Neuronal stem cell (in vitro differentiated cells): ENCODE data around the gene SORL1.

Experiments
- DNase-seq: peaks from one replicate; pipeline ENCODE4 v3.0.0-alpha.2; 2013; ENCODE audit warnings: low spot score
- H2AFZ ChIP-seq: one replicate; pipeline ENCODE4 v1.6.1; 2013; ENCODE audit warnings: mild to moderate bottlenecking, low read length, inconsistent platforms
- H2AK5ac ChIP-seq: 2 replicates; pipeline ENCODE4 v1.6.1; 2013; ENCODE audit warnings: low read depth, mild to moderate bottlenecking, inconsistent platforms, low read length, moderate library complexity, mixed read lengths
- H2BK120ac ChIP-seq: 2 replicates; pipeline ENCODE4 v1.6.1; 2013; ENCODE audit warnings: low read depth, mild to moderate bottlenecking, inconsistent platforms, low read length, moderate library complexity, mixed read lengths
- H2BK12ac ChIP-seq: one replicate; pipeline ENCODE4 v1.6.1; 2013; ENCODE audit warnings: low read length, inconsistent platforms
- H2BK15ac ChIP-seq: 2 replicates; pipeline ENCODE4 v1.6.1; 2013; ENCODE audit warnings: mild to moderate bottlenecking, low read length, inconsistent platforms, mixed read lengths
- H2BK5ac ChIP-seq: one replicate; pipeline ENCODE4 v1.6.1; 2013; ENCODE audit warnings: inconsistent platforms, mild to moderate bottlenecking, low read length, moderate library complexity
- H3K14ac ChIP-seq: one replicate; pipeline ENCODE4 v1.6.1; 2013; ENCODE audit warnings: low read length, inconsistent platforms
- H3K18ac ChIP-seq: 2 replicates; pipeline ENCODE4 v1.6.1; 2013; ENCODE audit warnings: low read length, inconsistent platforms
- H3K23ac ChIP-seq: 2 replicates; pipeline ENCODE4 v1.6.1; 2013; ENCODE audit warnings: low read depth, mild to moderate bottlenecking, mixed read lengths, low read length, inconsistent platforms; ENCODE audit not compliant: poor library complexity
- H3K27ac ChIP-seq: replicated peaks from 3 replicates; pipeline ENCODE4 v1.5.1; 2013; ENCODE audit warnings: low read length, inconsistent platforms
- H3K27me3 ChIP-seq, 3 experiments: 2 replicates each; pipeline ENCODE4 v1.6.1; 2013; ENCODE audit warnings: low read length in 3 of 3, mild to moderate bottlenecking in 2 of 3, inconsistent platforms in 1 of 3, low read depth in 1 of 3, mixed read lengths in 1 of 3, moderate library complexity in 1 of 3; ENCODE audit not compliant: control insufficient read depth in 3 of 3, insufficient read depth in 3 of 3
- H3K36me3 ChIP-seq, 2 donors: replicated peaks in 1 of 2; 2 replicates each; pipeline ENCODE4 v1.6.1; 2013; ENCODE audit warnings: low read length in 2 of 2; ENCODE audit not compliant: control insufficient read depth in 2 of 2, insufficient read depth in 2 of 2
- H3K4ac ChIP-seq: 2 replicates; pipeline ENCODE4 v1.6.1; 2013; ENCODE audit warnings: inconsistent platforms, mild to moderate bottlenecking, low read length, moderate library complexity
- H3K4me1 ChIP-seq, 2 donors: 1 replicate in 1 of 2; 2 replicates in 1 of 2; pipeline ENCODE4 v1.6.1; 2013; ENCODE audit warnings: low read length in 2 of 2, low read depth in 1 of 2; ENCODE audit not compliant: control insufficient read depth in 2 of 2, insufficient read depth in 1 of 2
- H3K4me2 ChIP-seq: one replicate; pipeline ENCODE4 v1.6.1; 2013; ENCODE audit warnings: mild to moderate bottlenecking, low read length, inconsistent platforms; ENCODE audit not compliant: insufficient read depth, poor library complexity, severe bottlenecking
- H3K4me3 ChIP-seq, 2 donors: 2 replicates each; pipeline ENCODE4 v1.5.1; 2013; ENCODE audit warnings: low read length in 2 of 2, mild to moderate bottlenecking in 2 of 2, inconsistent platforms in 1 of 2, moderate library complexity in 1 of 2
- H3K79me1 ChIP-seq: one replicate; pipeline ENCODE4 v1.6.1; 2013; ENCODE audit warnings: low read depth, mild to moderate bottlenecking, inconsistent platforms, low read length, moderate library complexity
- H3K9ac ChIP-seq: one replicate; pipeline ENCODE4 v1.6.1; 2013; ENCODE audit warnings: mild to moderate bottlenecking, low read depth, low read length, inconsistent platforms; ENCODE audit not compliant: poor library complexity
- H3K9me3 ChIP-seq, 2 donors: replicated peaks in 1 of 2; 2 replicates each; pipeline versions ENCODE3 to v1.6.1; 2013; ENCODE audit warnings: low read length in 2 of 2, mild to moderate bottlenecking in 2 of 2, inconsistent platforms in 1 of 2, low read depth in 1 of 2, mixed read lengths in 1 of 2, moderate library complexity in 1 of 2; ENCODE audit not compliant: control insufficient read depth in 2 of 2, insufficient read depth in 1 of 2
- H4K8ac ChIP-seq: one replicate; pipeline ENCODE4 v1.6.1; 2013; ENCODE audit warnings: low read depth, mild to moderate bottlenecking, inconsistent platforms, low read length, moderate library complexity
- H4K91ac ChIP-seq: one replicate; pipeline ENCODE4 v1.6.1; 2013; ENCODE audit warnings: low read length, low read depth, mild to moderate bottlenecking, inconsistent platforms; ENCODE audit not compliant: poor library complexity
- WGBS, 2 donors: extraction: QIAGEN DNeasy Blood & Tissue Kit; methylation state at CpG; one replicate each; pipeline ENCODE4 v1.1.7; 2013; ENCODE audit warnings: missing lambda C conversion rate in 2 of 2, mixed read lengths in 1 of 2; ENCODE audit not compliant: insufficient read length in 2 of 2, insufficient replicate concordance in 1 of 2; ENCODE audit errors: extremely low coverage in 2 of 2; 5-methylcytosine and 5-hydroxymethylcytosine counted together

The SORL1 gene

GRCh38 chr11:121571506-121571905 lies 119.4 kb downstream of the SORL1 start:
- Histone ChIP-seq H2BK120ac (no peak overlapping the region), H4K91ac (no peak overlapping the region), H2BK15ac (no peak overlapping the region), H2BK12ac (no peak overlapping the region), H2AFZ (no peak overlapping the region), H3K79me1 (no peaks in the 10 kb centered on the region), H3K4ac (no peak overlapping the region), H3K4me1 (peaks cover 9 to 24% of the 10 kb centered on the region in 2 donors), H3K27me3 (no peaks in the 10 kb centered on the region), H3K9me3 (peaks cover 0 to 13% of the 10 kb centered on the region in 2 donors), H3K4me3 (no peak overlapping the region), H3K14ac (no peak overlapping the region), H3K18ac (no peak overlapping the region), H3K23ac (no peak overlapping the region), H2AK5ac (no peak overlapping the region), H4K8ac (no peak overlapping the region), H3K36me3 (peaks cover 4 to 47% of the 10 kb centered on the region in 2 donors), H3K27ac (no peak overlapping the region), H3K9ac (no peak overlapping the region), H2BK5ac (no peak overlapping the region), H3K4me2 (no peak overlapping the region)
- WGBS, 2 donors = no CpG with 5 or more reads among the region's 4 CpGs
- DNase-seq = no peak

GRCh38 chr11:121572571-121573059 lies 120.5 kb downstream of the SORL1 start:
- Histone ChIP-seq H3K27me3 (no peaks in the 10 kb centered on the region), H3K4me2 (no peak overlapping the region), H4K8ac (no peak overlapping the region), H3K14ac (no peak overlapping the region), H3K27ac (no peak overlapping the region), H2BK120ac (no peak overlapping the region), H3K9ac (no peak overlapping the region), H2AFZ (no peak overlapping the region), H4K91ac (no peak overlapping the region), H3K18ac (no peak overlapping the region), H2BK12ac (no peak overlapping the region), H2BK5ac (no peak overlapping the region), H3K23ac (no peak overlapping the region), H3K9me3 (peaks cover 0 to 24% of the 10 kb centered on the region in 2 donors), H3K36me3 (peaks cover 7 to 47% of the 10 kb centered on the region in 2 donors), H3K79me1 (no peaks in the 10 kb centered on the region), H2BK15ac (no peak overlapping the region), H3K4ac (no peak overlapping the region), H3K4me3 (no peak overlapping the region), H3K4me1 (peaks cover 10 to 30% of the 10 kb centered on the region in 2 donors), H2AK5ac (no peak overlapping the region)
- no CpG with 5 or more reads among the region's 11 CpGs for WGBS, 2 donors
- no peak for DNase-seq

GRCh38 chr11:121574801-121575200 lies 122.7 kb downstream of the SORL1 start:
- no peak overlapping the region for H2AFZ ChIP-seq
- H2AK5ac ChIP-seq = no peak overlapping the region
- H3K4ac ChIP-seq = no peak overlapping the region
- peaks cover 7 to 56% of the 10 kb centered on the region in 2 donors for H3K36me3 ChIP-seq
- no peak overlapping the region for H3K4me3 ChIP-seq
- peaks cover 24 to 32% of the 10 kb centered on the region in 2 donors for H3K4me1 ChIP-seq
- H3K79me1 ChIP-seq = no peaks in the 10 kb centered on the region
- H3K18ac ChIP-seq = no peak overlapping the region
- no peak overlapping the region for H2BK5ac ChIP-seq
- no peak overlapping the region for H3K14ac ChIP-seq
- no peak overlapping the region for H2BK12ac ChIP-seq
- H3K27me3 ChIP-seq = no peaks in the 10 kb centered on the region
- H2BK15ac ChIP-seq = no peak overlapping the region
- H3K4me2 ChIP-seq = no peak overlapping the region
- no peak for DNase-seq
- no peak overlapping the region for H3K23ac ChIP-seq
- H2BK120ac ChIP-seq = no peak overlapping the region
- no peak overlapping the region for H4K8ac ChIP-seq
- H3K9me3 ChIP-seq = peaks cover 2 to 33% of the 10 kb centered on the region in 2 donors
- no peak overlapping the region for H3K9ac ChIP-seq
- H4K91ac ChIP-seq = no peak overlapping the region
- H3K27ac ChIP-seq = no peak overlapping the region

- Histone ChIP-seq H3K4me1 (peaks cover 24 to 32% of the 10 kb centered on the region in 2 donors), H3K18ac (peak overlapping the region; percentile 67), H2BK12ac (peak overlapping the region; percentile 79), H3K23ac (no peak overlapping the region), H2BK15ac (no peak overlapping the region), H3K9ac (peak overlapping the region; percentile 6), H3K27ac (no peak overlapping the region), H4K8ac (no peak overlapping the region), H3K27me3 (no peaks in the 10 kb centered on the region), H2BK120ac (no peak overlapping the region), H2AK5ac (peak overlapping the region; percentile 35), H3K79me1 (no peaks in the 10 kb centered on the region), H3K4ac (no peak overlapping the region), H2AFZ (no peak overlapping the region), H3K9me3 (peaks cover 2 to 39% of the 10 kb centered on the region in 2 donors), H3K36me3 (peaks cover 7 to 52% of the 10 kb centered on the region in 2 donors), H3K4me3 (no peak overlapping the region), H4K91ac (no peak overlapping the region), H2BK5ac (no peak overlapping the region), H3K14ac (no peak overlapping the region), H3K4me2 (no peak overlapping the region)
- no peak for DNase-seq
- no CpG with 5 or more reads among the region's 10 CpGs for WGBS, 2 donors
Observed at GRCh38 chr11:121575250-121575962, 123.3 kb downstream of the SORL1 start.
